OCI-LY3 (cell line): Measurements from ENCODE around the gene LPAR3.

ENCODE experiments used
- H2AFZ ChIP-seq: fragments of 200-600, 300-600 bp; shearing (Covaris generic); 2 replicates; pipeline ENCODE4 v1.6.0; 2014; ENCODE audit warnings: antibody characterized with exemption, low read depth, low read length
- H3K27ac ChIP-seq: fragments of 200-600, 300-600 bp; sonication (generic); 2 replicates; pipeline ENCODE4 v1.5.1; 2014; ENCODE audit warnings: mild to moderate bottlenecking, low read length, moderate library complexity, mixed read lengths
- H3K27me3 ChIP-seq: fragments of 200-600, 300-600 bp; sonication (generic); 2 replicates; pipeline ENCODE4 v1.6.1; 2014; ENCODE audit warnings: low read depth, low read length, mixed read lengths
- H3K36me3 ChIP-seq: fragments of 200-600, 300-600 bp; sonication (generic); replicated peaks from 2 replicates; pipeline ENCODE3; 2014; ENCODE audit warnings: low read depth, low read length, mixed read lengths
- H3K4me1 ChIP-seq: fragments of 300-600, 200-600 bp; sonication (generic); 2 replicates; pipeline ENCODE4 v1.6.1; 2014; ENCODE audit warnings: low read length, mixed read lengths
- H3K4me2 ChIP-seq: fragments of 200-600, 300-600 bp; sonication (generic); 2 replicates; pipeline ENCODE4 v1.6.1; 2014; ENCODE audit warnings: low read length, mixed read lengths
- H3K4me3 ChIP-seq: fragments of 300-600, 200-600 bp; sonication (generic); 2 replicates; pipeline ENCODE4 v1.5.1; 2014; ENCODE audit warnings: antibody characterized with exemption, mild to moderate bottlenecking, low read length, moderate library complexity
- H3K79me2 ChIP-seq: fragments of 300-600, 200-600 bp; shearing (Covaris generic); 2 replicates; pipeline ENCODE4 v1.6.1; 2014; ENCODE audit warnings: mild to moderate bottlenecking, low read length, mixed read lengths
- H3K9ac ChIP-seq: fragments of 300-600, 200-600 bp; shearing (Covaris generic); 2 replicates; pipeline ENCODE4 v1.6.0; 2014; ENCODE audit warnings: mild to moderate bottlenecking, low read length, moderate library complexity
- H3K9me3 ChIP-seq: fragments of 200-600, 300-600 bp; shearing (Covaris generic); 2 replicates; pipeline ENCODE4 v1.6.1; 2014; ENCODE audit warnings: low read length, mixed read lengths; ENCODE audit not compliant: insufficient read depth
- H4K20me1 ChIP-seq: fragments of 200-600, 300-600 bp; sonication (generic); 2 replicates; pipeline ENCODE4 v1.6.1; 2016; ENCODE audit warnings: low read length, mixed read lengths; ENCODE audit not compliant: insufficient read depth
- EZH2phosphoT487 ChIP-seq: fragments of 200-600 bp; shearing (Covaris generic); IDR thresholded peaks from 2 replicates; pipeline ENCODE4 v1.6.1; 2018; ENCODE audit warnings: antibody characterized with exemption, mixed run types, low read depth
- TF ChIP-seq, protein P1 (sequence below): fragments of 200-600, 300-600 bp; sonication (generic); IDR thresholded peaks from 2 replicates; pipeline ENCODE4 v1.5.1; 2014; ENCODE audit warnings: antibody characterized with exemption, low read length, low read depth

Gene LPAR3, protein sequence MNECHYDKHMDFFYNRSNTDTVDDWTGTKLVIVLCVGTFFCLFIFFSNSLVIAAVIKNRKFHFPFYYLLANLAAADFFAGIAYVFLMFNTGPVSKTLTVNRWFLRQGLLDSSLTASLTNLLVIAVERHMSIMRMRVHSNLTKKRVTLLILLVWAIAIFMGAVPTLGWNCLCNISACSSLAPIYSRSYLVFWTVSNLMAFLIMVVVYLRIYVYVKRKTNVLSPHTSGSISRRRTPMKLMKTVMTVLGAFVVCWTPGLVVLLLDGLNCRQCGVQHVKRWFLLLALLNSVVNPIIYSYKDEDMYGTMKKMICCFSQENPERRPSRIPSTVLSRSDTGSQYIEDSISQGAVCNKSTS

DNA sequence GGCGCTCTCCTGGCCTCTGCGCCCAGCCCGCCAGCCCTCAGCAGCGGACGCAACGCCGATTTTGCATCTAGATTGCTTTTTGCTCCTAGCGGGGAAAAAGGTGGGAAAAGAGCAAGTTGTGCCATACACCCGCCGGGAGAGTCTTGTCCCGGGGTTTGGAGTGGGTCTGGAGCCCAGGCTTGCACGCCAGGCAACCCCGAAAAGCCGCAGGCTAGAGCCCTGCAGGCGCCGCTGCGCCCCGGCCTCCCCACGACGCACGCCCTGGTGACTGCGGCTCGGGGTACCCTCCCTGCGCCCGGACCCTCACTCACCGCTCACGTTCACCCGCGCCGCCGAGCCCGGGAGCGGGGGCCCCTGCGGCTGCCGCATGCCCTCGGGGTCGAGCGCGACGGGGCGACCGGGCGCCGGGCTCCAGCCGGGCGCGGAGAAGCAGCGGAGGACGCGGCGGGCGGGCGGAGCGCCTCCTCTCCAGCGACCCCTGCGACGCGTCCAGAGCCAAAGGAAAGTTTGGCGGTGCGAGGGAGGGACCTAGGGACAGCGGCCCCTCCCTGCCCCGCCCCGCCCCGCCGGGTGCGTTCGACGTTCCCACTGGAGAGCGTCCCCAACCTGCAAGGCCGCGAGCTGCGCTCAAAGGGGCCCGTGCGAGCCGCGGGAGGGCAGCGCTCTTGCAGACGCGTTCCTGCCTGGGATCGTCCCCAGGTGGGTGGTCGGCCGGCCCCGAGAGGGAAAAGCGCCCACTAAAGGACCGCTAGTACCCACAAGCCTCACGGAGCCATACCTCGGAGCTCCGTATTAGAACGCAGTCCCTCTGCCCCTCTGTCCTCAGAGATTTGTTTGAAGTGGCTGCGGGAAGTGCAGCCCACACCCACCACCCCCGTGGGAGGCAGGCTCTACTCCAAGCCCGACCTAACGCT is at the start of gene LPAR3:
TSS of gene LPAR3 (minus strand) at position 502 of the 914 bp plus-strand sequence. CDS start 27,086 bp downstream, outside the sequence.
- Histone ChIP-seq H3K4me2 (no peak within 1 kb of the TSS), H3K9me3 (no peaks in the 10 kb centered on the region), H3K9ac (no peak within 1 kb of the TSS), H3K79me2 (no peaks in the 10 kb centered on the region), H3K27me3 (no peaks in the 10 kb centered on the region), H4K20me1 (no peaks in the 10 kb centered on the region), H3K4me3 (no peak within 1 kb of the TSS), H2AFZ (no peak within 1 kb of the TSS), H3K27ac (no peak within 1 kb of the TSS), H3K36me3 (no peaks in the 10 kb centered on the region), H3K4me1 (peaks cover 11% of the 10 kb centered on the region)
- TF ChIP-seq, protein P1, sequence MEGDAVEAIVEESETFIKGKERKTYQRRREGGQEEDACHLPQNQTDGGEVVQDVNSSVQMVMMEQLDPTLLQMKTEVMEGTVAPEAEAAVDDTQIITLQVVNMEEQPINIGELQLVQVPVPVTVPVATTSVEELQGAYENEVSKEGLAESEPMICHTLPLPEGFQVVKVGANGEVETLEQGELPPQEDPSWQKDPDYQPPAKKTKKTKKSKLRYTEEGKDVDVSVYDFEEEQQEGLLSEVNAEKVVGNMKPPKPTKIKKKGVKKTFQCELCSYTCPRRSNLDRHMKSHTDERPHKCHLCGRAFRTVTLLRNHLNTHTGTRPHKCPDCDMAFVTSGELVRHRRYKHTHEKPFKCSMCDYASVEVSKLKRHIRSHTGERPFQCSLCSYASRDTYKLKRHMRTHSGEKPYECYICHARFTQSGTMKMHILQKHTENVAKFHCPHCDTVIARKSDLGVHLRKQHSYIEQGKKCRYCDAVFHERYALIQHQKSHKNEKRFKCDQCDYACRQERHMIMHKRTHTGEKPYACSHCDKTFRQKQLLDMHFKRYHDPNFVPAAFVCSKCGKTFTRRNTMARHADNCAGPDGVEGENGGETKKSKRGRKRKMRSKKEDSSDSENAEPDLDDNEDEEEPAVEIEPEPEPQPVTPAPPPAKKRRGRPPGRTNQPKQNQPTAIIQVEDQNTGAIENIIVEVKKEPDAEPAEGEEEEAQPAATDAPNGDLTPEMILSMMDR = no peak
- TF ChIP-seq EZH2phosphoT487 = no peak

DNA sequence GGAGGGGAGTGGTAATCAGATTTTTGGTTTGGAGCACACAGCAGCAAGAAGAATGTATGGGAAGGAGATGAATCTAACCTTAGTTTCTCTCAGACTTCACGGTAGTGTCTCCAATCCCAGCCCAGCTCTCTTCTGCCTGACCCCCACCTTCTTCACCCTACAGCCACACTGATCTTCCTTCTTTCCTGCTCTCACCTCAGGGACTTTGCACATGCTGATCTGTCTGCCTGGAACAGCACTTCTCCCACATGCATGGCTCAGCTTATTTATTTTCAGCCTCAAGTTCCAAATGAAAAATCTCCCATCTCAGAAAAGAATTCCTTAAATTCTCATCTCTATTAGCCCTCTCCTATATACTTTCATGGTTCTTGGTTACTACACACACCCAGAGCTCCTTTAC is 48.8 kb upstream of the LPAR3 start:
- H3K4me3 ChIP-seq = no peak overlapping the region

DNA sequence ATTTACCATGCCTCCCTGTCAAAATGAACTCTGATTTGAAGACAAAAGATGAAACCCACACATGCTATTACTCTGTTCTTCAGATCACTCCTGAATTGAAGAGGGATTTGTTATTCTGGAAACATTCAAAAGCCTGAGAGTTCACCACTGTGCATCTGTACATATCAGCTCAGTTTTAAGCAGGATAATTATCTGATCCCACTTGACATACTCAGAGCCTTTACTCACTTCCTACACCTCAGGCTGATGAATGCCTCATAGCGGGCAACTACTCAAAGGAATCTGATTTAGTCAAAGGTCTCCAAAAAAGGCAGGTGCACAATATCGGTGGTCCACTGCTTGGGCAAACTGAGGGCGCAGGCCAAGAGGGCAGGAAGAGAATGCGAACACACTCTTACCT is 47.5 kb upstream of the LPAR3 start:
- H3K79me2 ChIP-seq = 0 out of 2 replicates have a peak, but pooled peaks cover 2% of the 10 kb centered on the region
- peaks cover 26% of the 10 kb centered on the region for H3K36me3 ChIP-seq
- no peaks in the 10 kb centered on the region for H3K27me3 ChIP-seq
- H2AFZ ChIP-seq = no peak overlapping the region
- TF ChIP-seq, protein P1 = no peak
- no peak for TF ChIP-seq EZH2phosphoT487
- H3K9me3 ChIP-seq = no peaks in the 10 kb centered on the region
- H3K4me2 ChIP-seq = no peak overlapping the region
- peaks cover 6% of the 10 kb centered on the region for H3K4me1 ChIP-seq
- no peak overlapping the region for H3K4me3 ChIP-seq
- no peak overlapping the region for H3K9ac ChIP-seq
- no peaks in the 10 kb centered on the region for H4K20me1 ChIP-seq
- H3K27ac ChIP-seq = no peak overlapping the region

More for the DNA sequence above, 48.8 kb upstream of the LPAR3 start:
- no peak overlapping the region for H3K27ac ChIP-seq
- no peak overlapping the region for H2AFZ ChIP-seq
- H3K79me2 ChIP-seq = peaks cover 8% of the 10 kb centered on the region; the same call in 1 of the 2 replicates
- no peak overlapping the region for H3K4me2 ChIP-seq
- H3K9ac ChIP-seq = no peak overlapping the region
- H4K20me1 ChIP-seq = no peaks in the 10 kb centered on the region
- H3K9me3 ChIP-seq = no peaks in the 10 kb centered on the region
- H3K27me3 ChIP-seq = no peaks in the 10 kb centered on the region
- H3K4me1 ChIP-seq = peaks cover 18% of the 10 kb centered on the region
- no peak for TF ChIP-seq EZH2phosphoT487
- TF ChIP-seq, protein P1 = no peak
- peaks cover 28% of the 10 kb centered on the region for H3K36me3 ChIP-seq

DNA sequence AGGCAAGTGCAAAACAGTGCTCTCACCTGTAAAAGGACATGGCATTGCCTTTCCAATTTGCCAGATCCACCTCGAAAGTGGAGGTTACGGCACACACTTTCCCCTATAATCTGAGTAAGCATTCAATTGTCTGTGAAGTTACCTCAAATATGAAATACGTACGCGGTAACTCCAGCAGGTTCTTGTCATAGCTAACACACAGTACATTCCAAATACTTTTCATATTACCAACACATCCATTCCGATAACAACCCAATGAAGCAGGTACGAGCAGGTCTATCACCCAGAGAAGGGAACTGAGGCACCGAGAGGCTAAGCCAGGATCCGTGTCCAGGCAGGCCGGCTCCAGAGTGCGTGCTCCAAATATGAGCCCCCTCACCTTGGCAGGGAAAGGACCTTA is 46.8 kb upstream of the LPAR3 start:
- no peaks in the 10 kb centered on the region for H4K20me1 ChIP-seq
- H3K4me3 ChIP-seq = no peak overlapping the region
- no peaks in the 10 kb centered on the region for H3K27me3 ChIP-seq
- H3K4me2 ChIP-seq = no peak overlapping the region
- H3K36me3 ChIP-seq = peaks cover 30% of the 10 kb centered on the region
- H3K9me3 ChIP-seq = no peaks in the 10 kb centered on the region
- H3K9ac ChIP-seq = no peak overlapping the region
- H3K27ac ChIP-seq = no peak overlapping the region
- peaks cover 4% of the 10 kb centered on the region for H3K4me1 ChIP-seq
- 0 out of 2 replicates have a peak, but pooled peaks cover 2% of the 10 kb centered on the region for H3K79me2 ChIP-seq
- TF ChIP-seq EZH2phosphoT487 = no peak
- TF ChIP-seq, protein P1 = no peak
- no peak overlapping the region for H2AFZ ChIP-seq
